Panc1 (cell line): Measurements from ENCODE around the gene EFR3B. TPM values are rescaled to one million over a fixed set of nuclear protein-coding genes. Genes with fewer than 3 reads are reported as not detected.

ENCODE experiments used
- ATAC-seq: fragments of 200-7000 bp; cut with Tn5 transposase; 2 replicates; pipeline ENCODE4 v1.9.1; 2020; ENCODE audit warnings: mild to moderate bottlenecking, moderate library complexity
- BruUV-seq: library from RNA; stranded (reverse); fragments of 400-500 nt; replicated peaks from 2 replicates; lab custom pipeline; 2021; lab: Mats Ljungman, UMichigan
- CTCF ChIA-PET: fragments of 300-600 bp; sonication (Branson Sonifier 250); formaldehyde crosslinking; loops from one replicate; lab custom pipeline; 2022; ENCODE audit warnings: antibody characterized with exemption; lab: Charles Lee
- POLR2A ChIA-PET: fragments of 300-600 bp; sonication (Branson Sonifier 250); formaldehyde crosslinking; loops from one replicate; lab custom pipeline; 2022; ENCODE audit warnings: antibody characterized with exemption; lab: Charles Lee
- DNase-seq: peaks from one replicate; pipeline ENCODE4 v3.0.0-alpha.2; 2010; ENCODE audit warnings: low read depth, low spot score
- H3K27ac ChIP-seq: 2 replicates; pipeline ENCODE4 v1.5.1; 2011; ENCODE audit warnings: mild to moderate bottlenecking, low read length, inconsistent platforms
- H3K27me3 ChIP-seq: fragments of 200-500 bp; sonication (Bioruptor generic); 2 replicates; pipeline ENCODE4 v1.6.0; 2014; ENCODE audit warnings: low read length, inconsistent platforms; ENCODE audit not compliant: control insufficient read depth, insufficient read depth
- H3K36me3 ChIP-seq: fragments of 200-500 bp; sonication (Bioruptor generic); 2 replicates; pipeline ENCODE4 v1.5.1; 2014; ENCODE audit warnings: inconsistent platforms, mild to moderate bottlenecking, low read length, moderate library complexity; ENCODE audit not compliant: control insufficient read depth, insufficient read depth
- H3K4me1 ChIP-seq: 2 replicates; pipeline ENCODE4 v1.5.1; 2011; ENCODE audit warnings: inconsistent platforms, mild to moderate bottlenecking, low read length, moderate library complexity; ENCODE audit not compliant: control insufficient read depth, insufficient read depth
- H3K4me3 ChIP-seq, 2 experiments: 2 replicates each; pipeline ENCODE4 v1.5.1; 2011 to 2012; ENCODE audit warnings: low read depth in 2 of 2, low read length in 2 of 2, mild to moderate bottlenecking in 2 of 2, inconsistent platforms in 1 of 2, moderate library complexity in 1 of 2
- H3K9me3 ChIP-seq: fragments of 200-500 bp; sonication (Bioruptor generic); 2 replicates; pipeline ENCODE4 v1.5.1; 2014; ENCODE audit warnings: low read depth, mild to moderate bottlenecking, inconsistent platforms, low read length, moderate library complexity; ENCODE audit not compliant: control insufficient read depth, insufficient read depth
- CTCF ChIP-seq: fragments of 450-650 bp; IDR thresholded peaks from 2 replicates; pipeline ENCODE4 v1.5.1; 2017; ENCODE audit warnings: mild to moderate bottlenecking
- POLR2AphosphoS5 ChIP-seq: IDR thresholded peaks from 2 replicates; pipeline ENCODE4 v1.6.1; 2012; ENCODE audit warnings: mild to moderate bottlenecking, low read depth, low read length, moderate library complexity
- SIN3A ChIP-seq: IDR thresholded peaks from 2 replicates; pipeline ENCODE4 v1.6.1; 2012; ENCODE audit warnings: low read depth, mild to moderate bottlenecking, low read length, moderate library complexity, borderline replicate concordance; ENCODE audit not compliant: insufficient read depth
- TCF7L2 ChIP-seq: IDR thresholded peaks from 2 replicates; pipeline ENCODE4 v1.6.1; 2011; ENCODE audit warnings: mild to moderate bottlenecking, low read depth, low read length, inconsistent platforms
- in situ Hi-C: cut with HindIII; loops from 2 replicates; pipeline ENCODE4 v1.10.0; 2016; ENCODE audit warnings: low sequenced_read_pairs, low pct_unique_long_range_greater_than_20kb
- intact Hi-C: fragments of 100-400 bp; cut with micrococcal nuclease; formaldehyde crosslinking; loops from one replicate; pipeline ENCODE4 v1.10.0; 2022; ENCODE audit not compliant: unreplicated experiment
- total RNA-seq: library from RNA; stranded (reverse); gene quantifications from one replicate; pipeline ENCODE4 v1.2.1, GENCODE V29; 2021; ENCODE audit not compliant: unreplicated experiment
- TF ChIP-seq, protein P1 (sequence below), 2 experiments: IDR thresholded peaks; 2 replicates each; pipeline ENCODE4 v1.6.1; 2011 to 2012; ENCODE audit warnings: low read depth in 2 of 2, control low read depth in 1 of 2, low read length in 1 of 2, mild to moderate bottlenecking in 1 of 2, moderate library complexity in 1 of 2; ENCODE audit not compliant: insufficient read depth in 1 of 2

Gene EFR3B
- total RNA-seq, 1 experiment from 2014 or later: 8.9 TPM

DNA sequence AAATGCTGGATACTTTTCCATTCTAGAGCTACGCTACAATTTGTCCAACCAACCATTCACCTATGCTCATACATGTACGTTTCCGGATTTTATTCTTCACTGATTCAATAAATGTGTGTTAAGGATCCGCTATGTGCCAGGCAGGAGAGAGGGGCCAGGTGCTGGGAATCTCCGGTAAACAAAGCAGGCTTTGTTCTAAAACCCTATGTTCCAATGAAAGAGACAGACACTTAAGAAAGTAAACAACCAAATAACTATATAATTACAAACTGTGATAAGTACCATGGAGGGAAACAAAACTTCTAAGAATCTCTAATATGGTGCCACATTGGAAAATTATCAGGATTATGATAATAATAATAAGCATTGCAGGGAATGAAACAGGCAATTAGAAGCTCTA is 148.7 kb downstream of the EFR3B start:
- Histone ChIP-seq H3K27me3 (no peaks in the 10 kb centered on the region), H3K36me3 (no peaks in the 10 kb centered on the region), H3K9me3 (no peaks in the 10 kb centered on the region), H3K4me3 (no peak overlapping the region), H3K27ac (no peak overlapping the region), H3K4me1 (no peaks in the 10 kb centered on the region)
- in situ Hi-C loops (no loop called here), intact Hi-C loops (no loop called here)
- POLR2A ChIA-PET: no interaction called here
- DNase-seq: no peak
- CTCF ChIA-PET: interaction anchor here (0.6 kb wide), 1 partner anchor 330 kb away, joined by 3 read pairs; no protein-coding TSS in a partner anchor
- TF ChIP-seq POLR2AphosphoS5 (no peak), TCF7L2 (no peak), CTCF (no peak), SIN3A (no peak)
- TF ChIP-seq, protein P1, sequence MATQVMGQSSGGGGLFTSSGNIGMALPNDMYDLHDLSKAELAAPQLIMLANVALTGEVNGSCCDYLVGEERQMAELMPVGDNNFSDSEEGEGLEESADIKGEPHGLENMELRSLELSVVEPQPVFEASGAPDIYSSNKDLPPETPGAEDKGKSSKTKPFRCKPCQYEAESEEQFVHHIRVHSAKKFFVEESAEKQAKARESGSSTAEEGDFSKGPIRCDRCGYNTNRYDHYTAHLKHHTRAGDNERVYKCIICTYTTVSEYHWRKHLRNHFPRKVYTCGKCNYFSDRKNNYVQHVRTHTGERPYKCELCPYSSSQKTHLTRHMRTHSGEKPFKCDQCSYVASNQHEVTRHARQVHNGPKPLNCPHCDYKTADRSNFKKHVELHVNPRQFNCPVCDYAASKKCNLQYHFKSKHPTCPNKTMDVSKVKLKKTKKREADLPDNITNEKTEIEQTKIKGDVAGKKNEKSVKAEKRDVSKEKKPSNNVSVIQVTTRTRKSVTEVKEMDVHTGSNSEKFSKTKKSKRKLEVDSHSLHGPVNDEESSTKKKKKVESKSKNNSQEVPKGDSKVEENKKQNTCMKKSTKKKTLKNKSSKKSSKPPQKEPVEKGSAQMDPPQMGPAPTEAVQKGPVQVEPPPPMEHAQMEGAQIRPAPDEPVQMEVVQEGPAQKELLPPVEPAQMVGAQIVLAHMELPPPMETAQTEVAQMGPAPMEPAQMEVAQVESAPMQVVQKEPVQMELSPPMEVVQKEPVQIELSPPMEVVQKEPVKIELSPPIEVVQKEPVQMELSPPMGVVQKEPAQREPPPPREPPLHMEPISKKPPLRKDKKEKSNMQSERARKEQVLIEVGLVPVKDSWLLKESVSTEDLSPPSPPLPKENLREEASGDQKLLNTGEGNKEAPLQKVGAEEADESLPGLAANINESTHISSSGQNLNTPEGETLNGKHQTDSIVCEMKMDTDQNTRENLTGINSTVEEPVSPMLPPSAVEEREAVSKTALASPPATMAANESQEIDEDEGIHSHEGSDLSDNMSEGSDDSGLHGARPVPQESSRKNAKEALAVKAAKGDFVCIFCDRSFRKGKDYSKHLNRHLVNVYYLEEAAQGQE (IDR thresholded peaks at IDR 0.05; ENCODE audit: insufficient read depth in 1 of 2, low read depth in 2 of 2, low read length in 1 of 2): no peak
- BruUV-seq: no TSS peak
- no peak for ATAC-seq

- Histone ChIP-seq H3K27ac (no peak overlapping the region), H3K36me3 (no peaks in the 10 kb centered on the region), H3K4me3 (no peak overlapping the region), H3K4me1 (no peaks in the 10 kb centered on the region), H3K9me3 (no peaks in the 10 kb centered on the region), H3K27me3 (no peaks in the 10 kb centered on the region)
- no TSS peak for BruUV-seq
- ATAC-seq (no peak), DNase-seq (no peak)
- ChIA-PET CTCF (interaction anchor here (3.1 kb wide), 1 partner anchor 29 kb away, joined by 36 read pairs; no protein-coding TSS in a partner anchor), POLR2A (no interaction called here)
- in situ Hi-C loops: no loop called here
- no peak for TF ChIP-seq SIN3A
- TF ChIP-seq TCF7L2: no peak
- TF ChIP-seq CTCF: no peak
- TF ChIP-seq, protein P1 (IDR thresholded peaks at IDR 0.05; ENCODE audit: insufficient read depth in 1 of 2, low read depth in 2 of 2, low read length in 1 of 2): no peak
- no peak for TF ChIP-seq POLR2AphosphoS5
- intact Hi-C loops: loop anchor here (5.0 kb wide), 1 partner anchor 217 kb away; no protein-coding TSS in a partner anchor
These were observed 152.8 kb downstream of the EFR3B start for GRCh38 chr2:25194576-25195122.
